NCI-H1930 (cell line): Measurements from ENCODE around the gene GP1BB.

Source experiments
- DNase-seq, 2 experiments: peaks; one replicate each; lab custom pipeline; 2025; lab: John Stamatoyannopoulos, UW

GP1BB gene

DNA sequence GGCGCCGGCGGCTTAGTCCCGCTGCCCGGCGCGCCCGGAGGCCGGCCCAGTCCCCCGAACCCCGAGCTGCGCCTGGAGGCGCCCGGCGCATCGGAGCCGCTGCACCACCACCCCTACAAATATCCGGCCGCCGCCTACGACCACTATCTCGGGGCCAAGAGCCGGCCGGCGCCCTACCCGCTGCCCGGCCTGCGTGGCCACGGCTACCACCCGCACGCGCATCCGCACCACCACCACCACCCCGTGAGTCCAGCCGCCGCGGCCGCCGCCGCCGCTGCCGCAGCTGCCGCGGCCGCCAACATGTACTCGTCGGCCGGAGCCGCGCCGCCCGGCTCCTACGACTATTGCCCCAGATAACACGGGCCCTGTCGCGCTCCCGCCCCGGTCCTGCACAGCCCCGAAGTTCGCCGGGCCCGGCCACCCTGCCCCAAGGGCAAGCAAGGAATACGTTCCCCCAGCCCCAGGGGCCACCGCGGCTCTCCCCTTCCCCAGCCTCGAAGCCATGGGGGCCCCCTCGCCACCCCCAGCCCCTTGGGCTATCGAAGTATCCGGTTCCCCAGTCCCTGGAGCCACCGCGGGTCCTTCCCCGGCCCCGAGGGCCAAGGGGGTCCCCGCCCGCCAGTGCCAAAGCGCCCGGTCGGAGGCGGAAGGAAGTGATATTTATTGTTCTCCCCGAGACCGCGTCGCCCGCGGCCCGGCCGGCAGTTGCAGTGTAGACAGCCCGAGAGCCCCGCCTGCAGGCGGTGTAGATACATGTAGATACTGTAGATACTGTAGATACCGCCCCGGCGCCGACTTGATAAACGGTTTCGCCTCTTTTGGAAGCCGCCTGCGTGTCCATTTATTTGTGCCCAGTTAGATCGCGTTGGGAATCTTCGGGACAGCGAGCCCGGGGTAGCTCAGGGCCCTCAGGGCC lies 43.4 kb downstream of the GP1BB start:
- no peak for DNase-seq

DNA sequence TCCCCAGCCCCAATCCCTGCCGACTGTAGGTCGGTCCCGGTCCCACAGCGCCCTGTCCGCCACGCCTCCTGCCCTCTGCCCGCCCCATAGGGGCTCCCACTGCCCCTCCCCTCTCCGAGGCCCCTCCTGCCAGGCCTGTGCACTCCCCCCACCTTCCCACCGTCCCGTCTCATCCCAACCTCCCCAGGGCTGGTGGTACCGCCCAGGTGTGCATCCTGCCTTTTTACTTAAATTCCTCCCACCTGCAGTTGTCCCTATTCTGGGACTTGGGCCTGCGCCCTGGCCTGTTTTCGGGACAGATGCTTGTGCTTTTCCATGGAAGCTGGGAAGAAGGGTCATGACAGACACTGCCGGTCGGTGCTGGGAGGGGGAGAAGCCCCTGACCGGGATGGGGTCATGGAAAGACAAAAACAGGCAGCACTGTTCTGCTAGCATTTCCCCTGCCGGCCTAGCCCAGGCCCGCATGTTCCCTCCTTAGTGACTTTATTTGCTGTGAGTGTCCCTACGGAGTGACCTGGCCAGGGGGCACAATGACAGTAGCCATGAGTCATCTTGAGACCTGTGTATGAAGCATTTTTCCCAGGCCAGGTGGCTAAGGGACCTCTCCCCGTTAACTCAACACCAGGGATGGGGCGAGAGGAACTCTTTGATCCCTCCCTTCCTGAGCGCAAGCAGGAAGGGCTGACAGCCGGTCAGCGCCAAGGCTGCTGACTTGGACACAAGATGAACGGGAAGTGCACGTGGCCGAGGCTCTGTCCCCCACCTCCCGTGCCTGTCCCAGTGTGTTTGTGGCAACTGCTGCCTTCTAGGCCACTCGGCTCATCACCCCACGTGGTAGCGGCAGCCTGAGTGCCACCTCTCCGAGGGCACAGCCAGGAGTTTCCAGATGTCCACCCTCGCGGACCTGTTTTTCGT lies 44.3 kb downstream of the GP1BB start:
- DNase-seq, result no peak

DNA sequence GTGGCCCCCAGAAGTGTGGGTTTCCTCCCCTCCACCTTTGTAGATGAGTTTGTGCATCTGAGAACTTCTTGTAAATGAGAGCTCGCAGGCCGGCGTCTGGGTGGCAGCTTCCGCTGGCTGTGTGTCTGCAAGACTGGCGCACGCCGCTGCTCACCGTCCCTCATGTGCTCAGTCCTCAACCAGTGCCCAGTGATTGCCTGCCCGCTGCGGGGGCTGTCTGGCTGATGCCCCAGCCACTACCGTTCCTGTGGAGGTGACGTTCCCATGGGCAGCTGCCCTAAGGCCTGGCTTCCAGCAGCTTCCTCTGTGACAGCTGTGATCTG lies 46.0 kb downstream of the GP1BB start:
- no peak for DNase-seq

DNA sequence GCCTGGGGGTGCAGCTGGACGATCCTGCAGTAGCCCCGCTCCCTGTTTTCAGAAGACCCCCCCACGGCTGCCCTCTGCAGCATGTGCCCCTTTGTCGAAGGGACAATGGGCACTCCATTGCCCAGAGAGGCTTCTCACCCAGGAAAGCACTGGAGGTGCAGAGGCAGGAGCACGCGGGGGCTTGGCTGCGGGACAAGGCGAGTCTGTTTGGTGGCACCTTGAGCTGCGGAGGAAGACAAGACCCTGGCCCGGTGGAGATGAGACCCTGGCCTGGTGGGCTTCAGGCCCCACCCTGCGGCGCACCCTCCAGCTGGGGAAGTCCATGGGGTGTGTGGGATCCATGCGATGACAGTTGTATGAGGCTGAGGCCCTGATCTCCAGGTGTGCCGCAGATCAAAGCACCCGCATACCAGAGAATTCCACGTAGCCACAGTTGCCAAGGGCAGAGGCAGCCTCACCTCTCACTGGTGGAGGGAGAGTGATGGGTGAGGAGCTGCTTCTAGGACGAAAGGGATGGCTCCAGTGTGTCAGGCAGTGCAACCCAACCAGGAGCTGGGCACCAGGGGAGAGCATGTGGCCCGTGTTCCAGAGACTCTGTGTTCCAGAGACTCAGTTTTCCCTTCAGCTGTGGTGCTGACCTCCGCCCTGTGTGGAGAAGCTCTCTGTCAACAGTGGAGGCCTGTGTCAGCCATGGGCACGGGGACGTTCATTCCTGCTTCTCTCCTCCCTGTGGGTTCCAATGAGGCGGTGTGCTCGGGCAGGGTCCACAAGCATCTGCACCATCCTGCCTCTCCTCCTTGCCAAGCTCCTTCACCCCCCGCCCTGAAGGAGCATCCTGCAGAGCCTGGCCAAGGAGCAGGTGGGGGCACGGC lies 47.2 kb downstream of the GP1BB start:
- no peak for DNase-seq

DNA sequence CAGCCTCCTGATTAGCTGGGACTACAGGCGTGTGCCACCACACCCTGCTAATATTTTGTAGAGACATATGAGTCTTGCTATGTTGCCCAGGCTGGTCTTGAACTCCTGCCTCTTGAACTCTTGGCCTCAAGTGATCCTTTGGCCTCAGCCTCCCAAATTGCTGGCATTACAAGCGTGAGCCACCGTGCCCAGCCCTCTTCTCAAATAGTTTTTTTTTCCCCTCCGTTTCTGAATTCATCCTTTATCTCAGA lies 49.0 kb downstream of the GP1BB start:
- DNase-seq, result no peak

DNA sequence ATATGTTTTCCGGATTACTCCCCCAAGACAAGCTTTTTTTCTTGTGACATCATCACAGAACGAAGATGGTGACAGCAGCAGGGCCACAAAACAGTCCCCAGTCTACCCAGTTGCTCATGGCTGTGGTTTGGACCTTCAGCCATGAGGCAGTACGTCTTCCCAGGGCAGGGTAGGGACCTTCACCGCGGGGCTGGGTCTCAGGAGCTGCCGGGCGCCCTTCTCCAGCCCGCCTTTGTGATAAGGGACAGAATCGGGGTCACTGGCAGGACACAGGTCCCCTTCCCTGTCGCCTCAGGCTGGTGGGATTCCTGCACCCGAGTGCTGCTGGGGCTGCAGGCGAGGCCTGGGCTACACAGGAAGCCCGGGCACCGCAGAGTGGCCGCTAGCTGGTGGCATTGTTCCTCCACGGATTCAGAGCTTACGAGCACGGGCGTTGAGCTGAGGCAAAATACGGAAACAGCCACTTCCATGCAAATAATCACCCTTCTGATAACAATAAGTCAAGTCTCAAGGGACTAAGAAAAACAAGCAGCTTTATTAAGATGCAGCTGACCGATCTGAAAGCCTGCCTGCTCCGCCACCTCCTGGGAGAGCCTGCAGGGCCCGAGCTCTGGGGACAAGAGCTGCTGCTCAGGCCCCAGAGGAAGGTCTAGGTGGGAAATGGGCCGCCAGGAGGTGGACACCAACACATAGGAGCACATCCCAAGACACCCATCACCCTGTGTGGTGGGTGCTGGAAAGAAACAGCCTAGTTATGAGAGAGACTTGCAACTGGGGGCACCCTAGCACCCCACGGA lies 49.5 kb downstream of the GP1BB start:
- no peak for DNase-seq

DNA sequence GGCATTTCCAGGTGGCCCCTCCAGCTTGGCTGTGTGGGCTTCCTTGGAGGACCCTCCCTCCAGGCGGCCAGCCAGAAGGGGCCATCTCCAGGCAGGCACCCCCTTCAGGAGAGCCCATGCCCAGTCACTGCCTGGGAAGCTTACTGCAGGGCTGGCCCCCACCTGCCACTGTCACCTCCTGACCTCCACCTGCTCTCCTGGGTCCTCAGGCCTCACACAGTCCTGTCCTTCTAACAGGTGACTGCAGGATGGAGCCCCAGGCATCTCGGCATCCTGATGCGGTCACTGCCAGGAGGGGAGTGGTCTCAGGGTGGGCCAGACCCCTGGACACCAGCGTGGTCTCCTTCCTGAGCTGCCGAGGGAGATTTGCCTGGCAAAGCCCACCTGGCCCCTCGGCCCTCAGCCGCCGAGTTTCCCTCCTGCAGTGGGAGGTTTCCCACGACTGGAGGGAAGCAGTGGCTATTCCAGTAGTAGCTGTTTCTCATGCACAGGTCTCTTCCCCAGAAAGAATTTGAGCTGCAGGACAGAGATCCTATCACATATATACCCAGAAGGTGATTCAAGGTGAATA lies 50.2 kb downstream of the GP1BB start:
- DNase-seq, result no peak
